Spleen (tissue), 11 donors: ENCODE results near the gene DEUP1. TPM values are rescaled to one million over a fixed set of nuclear protein-coding genes. Genes with fewer than 3 reads are reported as not detected.

ENCODE experiments used
- DNase-seq: peaks from one replicate; pipeline ENCODE4 v3.0.0-alpha.2; 2020
- H3K27ac ChIP-seq, 8 donors: fragments of 200-600 bp; sonication (generic) in 7 of 8; 1 replicate in 4 of 8; 2 replicates in 4 of 8; pipeline versions ENCODE4 v1.5.0 to v1.8.0; 2016 to 2021; ENCODE audit warnings: inconsistent platforms in 4 of 8, mild to moderate bottlenecking in 4 of 8, moderate library complexity in 1 of 8
- H3K27me3 ChIP-seq, 7 donors: fragments of 200-600 bp; sonication (generic) in 6 of 7; replicated peaks in 1 of 7; 1 replicate in 4 of 7; 2 replicates in 3 of 7; pipeline versions ENCODE4 v1.5.0 to v1.8.0; 2016 to 2021; ENCODE audit warnings: inconsistent platforms in 3 of 7, mild to moderate bottlenecking in 1 of 7
- H3K36me3 ChIP-seq, 6 donors: fragments of 200-600 bp; sonication (generic) in 5 of 6; 1 replicate in 4 of 6; 2 replicates in 2 of 6; pipeline versions ENCODE4 v1.5.0 to v1.8.0; 2016 to 2021; ENCODE audit warnings: inconsistent platforms in 2 of 6
- H3K4me1 ChIP-seq, 6 donors: fragments of 200-600 bp; sonication (generic) in 5 of 6; 1 replicate in 3 of 6; 2 replicates in 3 of 6; pipeline versions ENCODE4 v1.5.0 to v1.8.0; 2016 to 2021; ENCODE audit warnings: inconsistent platforms in 3 of 6
- H3K4me3 ChIP-seq, 8 donors: fragments of 200-600 bp; sonication (generic) in 7 of 8; 1 replicate in 4 of 8; 2 replicates in 4 of 8; pipeline versions ENCODE4 v1.5.0 to v1.8.0; 2016 to 2021; ENCODE audit warnings: inconsistent platforms in 4 of 8, mild to moderate bottlenecking in 4 of 8, moderate library complexity in 2 of 8
- H3K9me3 ChIP-seq, 8 donors: fragments of 200-600 bp; sonication (generic) in 7 of 8; 1 replicate in 4 of 8; 2 replicates in 4 of 8; pipeline versions ENCODE4 v1.5.0 to v1.8.0; 2016 to 2021; ENCODE audit warnings: inconsistent platforms in 4 of 8
- POLR2A ChIP-seq, 3 donors: fragments of 450-650 bp; IDR thresholded peaks; one replicate each; pipeline ENCODE4 v1.5.1; 2017; ENCODE audit warnings: antibody characterized with exemption in 3 of 3, mild to moderate bottlenecking in 1 of 3
- POLR2AphosphoS5 ChIP-seq, 3 donors: sonication (generic); formaldehyde crosslinking; IDR thresholded peaks; one replicate each; pipeline ENCODE4 v1.5.1; 2017; ENCODE audit warnings: antibody characterized with exemption in 3 of 3
- WGBS, 5 donors: extraction: QIAGEN DNeasy Blood & Tissue Kit in 3 of 5; methylation state at CpG; one replicate each; pipeline versions ENCODE4 v1.1.5 to v1.1.7; 2013 to 2018; 5-methylcytosine and 5-hydroxymethylcytosine counted together
- intact Hi-C: fragments of 100-400 bp; cut with DNase I; formaldehyde crosslinking; loops from one replicate; pipeline ENCODE4 v1.15.0; 2023; ENCODE audit warnings: low total_unique reads
- polyA plus RNA-seq, 3 donors: library from polyadenylated mRNA; stranded (reverse); fragments of 200-250 nt; gene quantifications; one replicate each; pipeline ENCODE4 v1.2.1, GENCODE V29; 2013
- total RNA-seq, 7 donors: library from RNA; depleted of rRNA in 3 of 7; stranded (reverse); fragments of >200 nt in 3 of 7; fragmentation: NEBNext Ultra II Directional in 4 of 7; extraction: Animal tissue kit (Norgen Biotek cat#: 25700) in 4 of 7; gene quantifications; one replicate each; pipeline versions ENCODE4 v1.1.0 to v1.2.1, GENCODE V29; 2016 to 2021
- TF ChIP-seq, protein P1 (sequence below), 11 experiments: fragments of 200-600 bp in 7 of 11; fragments of 450-650 bp in 4 of 11; sonication (generic) in 4 of 11; IDR thresholded peaks in 8 of 11; conservative IDR thresholded peaks in 3 of 11; 1 replicate in 7 of 11; 2 replicates in 4 of 11; pipeline versions ENCODE4 v1.4.0 to v1.8.0; 2016 to 2021; ENCODE audit warnings: antibody characterized with exemption in 11 of 11, inconsistent platforms in 4 of 11, mild to moderate bottlenecking in 1 of 11
- donor health status: healthy with polysubstance abuse.
- donor health status: DM: no; HTN: no; CAD: no; lungs with moderate emphysema.
- donor health status: DM: no; HTN: no; CAD: no.
- donor health status: Bipolar disorder and iron deficiency.
- donor health status: healthy.
- donor health status: DM: no; HTN: no; CAD: no.
- donor health status: DM: yes; HTN: yes; CAD: no.

DEUP1 gene
- total and polyA plus RNA-seq, 10 donors: 0.03 TPM; not detected in 9

DNA sequence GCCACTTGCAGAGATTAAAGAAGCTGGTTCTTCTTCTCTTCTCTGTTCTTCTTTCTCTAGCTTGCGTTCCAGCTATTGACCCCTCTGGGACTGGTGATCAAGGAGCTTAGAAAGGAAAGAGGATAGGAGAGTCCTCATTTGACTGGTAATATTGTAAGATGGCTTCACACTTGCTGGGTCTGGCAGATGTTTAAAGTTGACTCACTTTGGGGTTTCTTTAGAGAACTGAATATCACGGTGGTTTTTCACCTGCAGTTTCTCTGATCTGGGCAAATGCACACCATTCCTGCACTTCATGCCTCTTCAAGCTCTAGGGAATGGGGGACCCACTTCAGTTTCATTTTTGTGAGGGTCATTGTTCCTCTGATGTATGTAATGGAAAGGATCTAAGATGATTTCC is 41.8 kb upstream of the DEUP1 start:
- Histone ChIP-seq H3K27me3 (no peaks in the 10 kb centered on the region), H3K4me1 (no peaks in the 10 kb centered on the region), H3K9me3 (no peaks in the 10 kb centered on the region), H3K4me3 (no peak overlapping the region), H3K27ac (no peak overlapping the region), H3K36me3 (no peaks in the 10 kb centered on the region)
- DNase-seq: no peak
- intact Hi-C loops: no loop called here
- 86 to 95% (median 89%) methylated on average over 2 of the region's 2 CpGs for WGBS, 5 donors
- TF ChIP-seq, protein P1, sequence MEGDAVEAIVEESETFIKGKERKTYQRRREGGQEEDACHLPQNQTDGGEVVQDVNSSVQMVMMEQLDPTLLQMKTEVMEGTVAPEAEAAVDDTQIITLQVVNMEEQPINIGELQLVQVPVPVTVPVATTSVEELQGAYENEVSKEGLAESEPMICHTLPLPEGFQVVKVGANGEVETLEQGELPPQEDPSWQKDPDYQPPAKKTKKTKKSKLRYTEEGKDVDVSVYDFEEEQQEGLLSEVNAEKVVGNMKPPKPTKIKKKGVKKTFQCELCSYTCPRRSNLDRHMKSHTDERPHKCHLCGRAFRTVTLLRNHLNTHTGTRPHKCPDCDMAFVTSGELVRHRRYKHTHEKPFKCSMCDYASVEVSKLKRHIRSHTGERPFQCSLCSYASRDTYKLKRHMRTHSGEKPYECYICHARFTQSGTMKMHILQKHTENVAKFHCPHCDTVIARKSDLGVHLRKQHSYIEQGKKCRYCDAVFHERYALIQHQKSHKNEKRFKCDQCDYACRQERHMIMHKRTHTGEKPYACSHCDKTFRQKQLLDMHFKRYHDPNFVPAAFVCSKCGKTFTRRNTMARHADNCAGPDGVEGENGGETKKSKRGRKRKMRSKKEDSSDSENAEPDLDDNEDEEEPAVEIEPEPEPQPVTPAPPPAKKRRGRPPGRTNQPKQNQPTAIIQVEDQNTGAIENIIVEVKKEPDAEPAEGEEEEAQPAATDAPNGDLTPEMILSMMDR (IDR thresholded peaks at IDR 0.05 in 8 of 11, conservative IDR thresholded peaks at IDR 0.05 in 3 of 11): no peak
- no peak for TF ChIP-seq POLR2AphosphoS5 (IDR thresholded peaks at IDR 0.05)
- TF ChIP-seq POLR2A (IDR thresholded peaks at IDR 0.05): no peak

DNA sequence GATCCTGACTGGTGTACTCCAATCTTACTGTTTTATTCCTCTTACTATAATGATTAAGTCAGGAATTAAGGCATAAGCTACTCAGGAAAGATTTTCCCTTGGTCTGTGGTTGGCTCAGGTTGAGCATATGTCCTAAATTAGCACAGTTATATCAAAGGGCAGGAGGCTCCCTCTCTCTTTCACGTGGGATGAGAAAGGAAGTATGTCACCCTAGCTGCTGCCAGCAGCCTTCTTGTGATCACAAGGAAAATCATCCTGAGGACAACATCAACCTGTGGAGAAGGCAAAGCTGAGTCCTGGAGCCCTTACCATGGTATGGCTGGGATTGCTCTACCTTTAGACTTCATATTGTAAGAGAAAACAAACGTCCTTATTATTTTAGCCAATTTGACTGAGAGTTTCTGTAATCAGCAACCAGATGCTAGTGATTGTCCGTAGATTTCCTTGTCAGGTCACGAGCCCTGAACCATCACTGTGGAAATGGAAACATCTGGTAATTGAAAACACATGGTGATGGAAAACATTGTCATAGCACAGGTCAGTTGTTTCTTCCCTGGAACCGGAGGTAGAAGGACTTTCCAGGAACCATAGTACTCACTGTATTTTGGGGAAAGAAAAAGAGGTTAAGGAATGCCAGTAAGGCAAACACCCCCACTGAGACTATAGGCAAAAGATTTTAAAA is 40.6 kb upstream of the DEUP1 start:
- intact Hi-C loops: no loop called here
- no peak for TF ChIP-seq POLR2AphosphoS5 (IDR thresholded peaks at IDR 0.05)
- TF ChIP-seq POLR2A (IDR thresholded peaks at IDR 0.05): no peak
- TF ChIP-seq, protein P1 (IDR thresholded peaks at IDR 0.05 in 8 of 11, conservative IDR thresholded peaks at IDR 0.05 in 3 of 11): no peak
- no peak overlapping the region for H3K27ac ChIP-seq
- H3K4me3 ChIP-seq: no peak overlapping the region
- DNase-seq: no peak
- no peaks in the 10 kb centered on the region for H3K36me3 ChIP-seq
- whole genome bisulfite sequencing, 5 donors: 60 to 68% (median 65%) methylated on average over 5 of the region's 5 CpGs
- no peaks in the 10 kb centered on the region for H3K9me3 ChIP-seq
- H3K4me1 ChIP-seq: no peaks in the 10 kb centered on the region
- H3K27me3 ChIP-seq: no peaks in the 10 kb centered on the region

DNA sequence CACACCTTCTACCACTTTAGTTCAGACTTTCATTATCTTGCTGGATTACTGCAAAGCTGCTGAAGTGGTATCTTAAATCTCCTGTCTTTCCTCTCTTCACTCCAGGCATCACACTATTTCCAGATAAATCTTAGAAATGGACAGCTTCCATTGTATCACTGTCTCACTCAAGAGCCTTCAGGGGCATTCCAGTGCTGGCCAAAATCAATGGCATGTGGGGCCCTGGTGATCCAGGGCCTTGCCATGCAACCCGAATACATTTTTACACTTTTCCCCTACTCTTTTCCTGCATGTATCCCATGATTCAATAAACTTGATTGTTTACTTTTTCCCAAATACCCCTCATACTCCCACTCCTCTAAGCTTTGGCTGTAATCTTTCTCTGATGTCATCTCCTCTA is 39.4 kb upstream of the DEUP1 start:
- WGBS, 5 donors: 84 to 97% (median 87%) methylated on average over 1 of the region's 1 CpG
- Histone ChIP-seq H3K4me3 (no peak overlapping the region), H3K9me3 (no peaks in the 10 kb centered on the region), H3K4me1 (no peaks in the 10 kb centered on the region), H3K27me3 (no peaks in the 10 kb centered on the region), H3K27ac (no peak overlapping the region), H3K36me3 (no peaks in the 10 kb centered on the region)
- TF ChIP-seq POLR2AphosphoS5 (IDR thresholded peaks at IDR 0.05): no peak
- TF ChIP-seq POLR2A (IDR thresholded peaks at IDR 0.05): no peak
- TF ChIP-seq, protein P1 (IDR thresholded peaks at IDR 0.05 in 8 of 11, conservative IDR thresholded peaks at IDR 0.05 in 3 of 11): no peak
- intact Hi-C loops: no loop called here
- DNase-seq: no peak

GRCh38 chr11:93291898-93292297 is 38.6 kb upstream of the DEUP1 start:
- H3K9me3 ChIP-seq: no peaks in the 10 kb centered on the region
- H3K27me3 ChIP-seq: no peaks in the 10 kb centered on the region
- no peak for DNase-seq
- intact Hi-C loops: no loop called here
- H3K36me3 ChIP-seq: no peaks in the 10 kb centered on the region
- 59 to 82% (median 73%) methylated on average over 1 of the region's 1 CpG for WGBS, 5 donors
- no peaks in the 10 kb centered on the region for H3K4me1 ChIP-seq
- no peak overlapping the region for H3K4me3 ChIP-seq
- TF ChIP-seq POLR2AphosphoS5 (IDR thresholded peaks at IDR 0.05): no peak
- TF ChIP-seq POLR2A (IDR thresholded peaks at IDR 0.05): no peak
- TF ChIP-seq, protein P1 (IDR thresholded peaks at IDR 0.05 in 8 of 11, conservative IDR thresholded peaks at IDR 0.05 in 3 of 11): no peak
- H3K27ac ChIP-seq: no peak overlapping the region
